Prostate gland (tissue), 2 donors: ENCODE results near the gene PKP4. TPM values are rescaled to one million over a fixed set of nuclear protein-coding genes. Genes with fewer than 3 reads are reported as not detected.

Source experiments
- DNase-seq: peaks from one replicate; pipeline ENCODE4 v3.0.0-alpha.2; 2019; ENCODE audit warnings: low spot score
- H3K27ac ChIP-seq, 2 donors: fragments of 200-600 bp; sonication (generic); 2 replicates each; pipeline ENCODE4 v1.5.1; 2017 to 2019
- H3K27me3 ChIP-seq: fragments of 200-600 bp; sonication (generic); replicated peaks from 2 replicates; pipeline ENCODE4 v1.5.1; 2019; ENCODE audit not compliant: insufficient read depth
- H3K36me3 ChIP-seq, 2 donors: fragments of 200-600 bp; sonication (generic); 1 replicate in 1 of 2; 2 replicates in 1 of 2; pipeline versions ENCODE4 v1.5.1 to v1.8.1; 2017 to 2019
- H3K4me1 ChIP-seq: fragments of 200-600 bp; sonication (generic); replicated peaks from 2 replicates; pipeline ENCODE4 v1.5.1; 2019
- H3K4me3 ChIP-seq, 2 donors: fragments of 200-600 bp; sonication (generic); 2 replicates each; pipeline ENCODE4 v1.5.1; 2017 to 2019
- H3K9me3 ChIP-seq: fragments of 200-600 bp; sonication (generic); 2 replicates; pipeline ENCODE4 v1.5.1; 2017
- CTCF ChIP-seq, 4 experiments: fragments of 200-600 bp in 2 of 4; fragments of 450-650 bp in 2 of 4; sonication (generic) in 2 of 4; IDR thresholded peaks; 1 replicate in 3 of 4; 2 replicates in 1 of 4; pipeline ENCODE4 v1.5.1; 2016 to 2019; ENCODE audit warnings: antibody characterized with exemption in 4 of 4, mild to moderate bottlenecking in 2 of 4, moderate library complexity in 2 of 4
- POLR2A ChIP-seq: fragments of 450-650 bp; IDR thresholded peaks from one replicate; pipeline ENCODE4 v1.6.1; 2016; ENCODE audit warnings: antibody characterized with exemption, mild to moderate bottlenecking
- POLR2AphosphoS5 ChIP-seq: sonication (generic); formaldehyde crosslinking; IDR thresholded peaks from one replicate; pipeline ENCODE4 v1.6.1; 2017; ENCODE audit warnings: antibody characterized with exemption
- WGBS: methylation state at CpG from one replicate; pipeline ENCODE4 v1.1.5; 2018; 5-methylcytosine and 5-hydroxymethylcytosine counted together
- intact Hi-C: fragments of 100-400 bp; cut with DNase I; formaldehyde crosslinking; loops from one replicate; pipeline ENCODE4 v1.14.2; 2022
- total RNA-seq, 2 donors: library from RNA; depleted of rRNA; stranded (reverse); fragments of >200 nt; gene quantifications; one replicate each; pipeline ENCODE4 v1.1.0, GENCODE V29; 2016

Gene PKP4
- total RNA-seq, 2 donors from 2014 or later: 49.0 to 57.9 TPM

- 92% methylated on average over 1 of the region's 1 CpG for WGBS
- TF ChIP-seq POLR2A (no peak), POLR2AphosphoS5 (no peak), CTCF (IDR thresholded peaks at IDR 0.05) (no peak)
- intact Hi-C loops: no loop called here
- Histone ChIP-seq H3K4me1 (no peaks in the 10 kb centered on the region), H3K36me3 (no peaks in the 10 kb centered on the region), H3K27me3 (no peaks in the 10 kb centered on the region), H3K4me3 (no peak overlapping the region), H3K27ac (no peak overlapping the region), H3K9me3 (no peaks in the 10 kb centered on the region)
- no peak for DNase-seq
Measured at GRCh38 chr2:158512323-158512722, 55.6 kb downstream of the PKP4 start.

- H3K4me1 ChIP-seq: no peaks in the 10 kb centered on the region
- H3K9me3 ChIP-seq: no peaks in the 10 kb centered on the region
- H3K27ac ChIP-seq: no peak overlapping the region
- no peaks in the 10 kb centered on the region for H3K36me3 ChIP-seq
- 84% methylated on average over 5 of the region's 5 CpGs for WGBS
- H3K4me3 ChIP-seq: no peak overlapping the region
- no peak for TF ChIP-seq POLR2AphosphoS5
- no peak for TF ChIP-seq CTCF (IDR thresholded peaks at IDR 0.05)
- no peak for TF ChIP-seq POLR2A
- intact Hi-C loops: no loop called here
- H3K27me3 ChIP-seq: no peaks in the 10 kb centered on the region
- DNase-seq: no peak
Measured at GRCh38 chr2:158513841-158514240, 57.1 kb downstream of the PKP4 start.

GRCh38 chr2:158518084-158518483, 61.3 kb downstream of the PKP4 start:
- WGBS: 88% methylated on average over 3 of the region's 3 CpGs
- H3K4me1 ChIP-seq: no peaks in the 10 kb centered on the region
- no peak for DNase-seq
- H3K36me3 ChIP-seq: no peaks in the 10 kb centered on the region
- no peaks in the 10 kb centered on the region for H3K9me3 ChIP-seq
- H3K4me3 ChIP-seq: no peak overlapping the region
- intact Hi-C loops: no loop called here
- TF ChIP-seq CTCF (IDR thresholded peaks at IDR 0.05) (no peak), POLR2AphosphoS5 (no peak), POLR2A (no peak)
- no peak overlapping the region for H3K27ac ChIP-seq
- H3K27me3 ChIP-seq: no peaks in the 10 kb centered on the region

GRCh38 chr2:158519481-158519880, 62.7 kb downstream of the PKP4 start:
- intact Hi-C loops: no loop called here

More at GRCh38 chr2:158519481-158519880, 62.7 kb downstream of the PKP4 start:
- 98% methylated on average over 2 of the region's 2 CpGs for WGBS
- H3K27ac ChIP-seq: no peak overlapping the region
- no peak overlapping the region for H3K4me3 ChIP-seq
- no peaks in the 10 kb centered on the region for H3K4me1 ChIP-seq
- DNase-seq: no peak
- H3K9me3 ChIP-seq: no peaks in the 10 kb centered on the region
- no peaks in the 10 kb centered on the region for H3K36me3 ChIP-seq
- H3K27me3 ChIP-seq: no peaks in the 10 kb centered on the region
- TF ChIP-seq POLR2A (no peak), POLR2AphosphoS5 (no peak), CTCF (IDR thresholded peaks at IDR 0.05) (no peak)
